H9 (cell line): Measurements from ENCODE around the gene LYVE1. TPM values are rescaled to one million over a fixed set of nuclear protein-coding genes. Genes with fewer than 3 reads are reported as not detected.

Experiments
- DNase-seq: peaks from one replicate; pipeline ENCODE4 v3.0.0-alpha.2; 2017
- H2AFZ ChIP-seq: one replicate; pipeline ENCODE4 v1.6.1; 2013; ENCODE audit warnings: mild to moderate bottlenecking, low read length, control low read depth, moderate library complexity
- H2AK5ac ChIP-seq: 2 replicates; pipeline ENCODE4 v1.6.1; 2013; ENCODE audit warnings: low read length, control low read depth, mixed read lengths; ENCODE audit not compliant: insufficient read length
- H2BK120ac ChIP-seq: one replicate; pipeline ENCODE4 v1.6.1; 2013; ENCODE audit warnings: low read depth, mild to moderate bottlenecking, low read length, control low read depth, inconsistent platforms; ENCODE audit not compliant: poor library complexity, severe bottlenecking
- H2BK12ac ChIP-seq: 2 replicates; pipeline ENCODE4 v1.6.1; 2013; ENCODE audit warnings: low read length, control low read depth, mixed read lengths, low read depth; ENCODE audit not compliant: insufficient read length
- H2BK15ac ChIP-seq: 2 replicates; pipeline ENCODE4 v1.6.1; 2013; ENCODE audit warnings: low read depth, low read length, control low read depth
- H2BK20ac ChIP-seq: one replicate; pipeline ENCODE4 v1.6.1; 2013; ENCODE audit warnings: low read depth, mild to moderate bottlenecking, low read length, control low read depth, inconsistent platforms; ENCODE audit not compliant: poor library complexity, severe bottlenecking
- H2BK5ac ChIP-seq: 2 replicates; pipeline ENCODE4 v1.6.1; 2013; ENCODE audit warnings: low read length, control low read depth, mixed read lengths; ENCODE audit not compliant: insufficient read length
- H3K14ac ChIP-seq: 2 replicates; pipeline ENCODE4 v1.6.1; 2013; ENCODE audit warnings: low read length, control low read depth; ENCODE audit not compliant: insufficient read depth
- H3K18ac ChIP-seq: 2 replicates; pipeline ENCODE4 v1.6.1; 2013; ENCODE audit warnings: low read depth, mild to moderate bottlenecking, mixed read lengths, low read length, control low read depth; ENCODE audit not compliant: insufficient read length
- H3K23ac ChIP-seq: 2 replicates; pipeline ENCODE4 v1.6.1; 2013; ENCODE audit warnings: low read length, control low read depth, mixed read lengths, low read depth; ENCODE audit not compliant: insufficient read length
- H3K23me2 ChIP-seq: 2 replicates; pipeline ENCODE4 v1.6.1; 2013; ENCODE audit warnings: low read depth, mild to moderate bottlenecking, mixed read lengths, low read length, control low read depth; ENCODE audit not compliant: insufficient read length, poor library complexity, severe bottlenecking
- H3K27ac ChIP-seq: 2 replicates; pipeline ENCODE4 v1.5.1; 2013; ENCODE audit warnings: low read length, control low read depth, mixed read lengths, low read depth; ENCODE audit not compliant: insufficient read length
- H3K27me3 ChIP-seq: 2 replicates; pipeline ENCODE4 v1.6.1; 2013; ENCODE audit warnings: low read length, control low read depth, inconsistent platforms; ENCODE audit not compliant: insufficient read depth
- H3K4ac ChIP-seq: 2 replicates; pipeline ENCODE4 v1.6.1; 2013; ENCODE audit warnings: low read depth, mild to moderate bottlenecking, control low read depth, inconsistent platforms, low read length, moderate library complexity
- H3K4me1 ChIP-seq: 2 replicates; pipeline ENCODE4 v1.6.1; 2013; ENCODE audit warnings: low read length, control low read depth, inconsistent platforms; ENCODE audit not compliant: insufficient read depth
- H3K4me2 ChIP-seq: 2 replicates; pipeline ENCODE4 v1.6.1; 2013; ENCODE audit warnings: low read length, control low read depth, mixed read lengths; ENCODE audit not compliant: insufficient read length, insufficient read depth
- H3K56ac ChIP-seq: 2 replicates; pipeline ENCODE4 v1.6.1; 2013; ENCODE audit warnings: low read depth, mild to moderate bottlenecking, mixed read lengths, low read length, control low read depth; ENCODE audit not compliant: insufficient read length
- H3K79me1 ChIP-seq: 2 replicates; pipeline ENCODE4 v1.6.1; 2013; ENCODE audit warnings: low read depth, mild to moderate bottlenecking, moderate library complexity, low read length, control low read depth, inconsistent platforms; ENCODE audit not compliant: insufficient read depth, poor library complexity, severe bottlenecking
- H3K79me2 ChIP-seq: 2 replicates; pipeline ENCODE4 v1.6.1; 2013; ENCODE audit warnings: low read length, control low read depth, inconsistent platforms; ENCODE audit not compliant: insufficient read depth
- H3K9ac ChIP-seq: 2 replicates; pipeline ENCODE4 v1.6.1; 2013; ENCODE audit warnings: low read length, control low read depth, mixed read lengths; ENCODE audit not compliant: insufficient read length; ENCODE audit errors: extremely low read depth
- H3K9me3 ChIP-seq: one replicate; pipeline ENCODE4 v1.6.1; 2013; ENCODE audit warnings: low read depth, low read length, inconsistent platforms; ENCODE audit not compliant: control insufficient read depth
- H3T11ph ChIP-seq: one replicate; pipeline ENCODE4 v1.6.1; 2013; ENCODE audit warnings: mild to moderate bottlenecking, low read length, control low read depth, inconsistent platforms
- H4K20me1 ChIP-seq: one replicate; pipeline ENCODE4 v1.6.1; 2013; ENCODE audit not compliant: control insufficient read depth, insufficient read length, insufficient read depth
- H4K5ac ChIP-seq: 2 replicates; pipeline ENCODE4 v1.6.1; 2013; ENCODE audit warnings: low read depth, mild to moderate bottlenecking, mixed read lengths, low read length, control low read depth; ENCODE audit not compliant: insufficient read length
- H4K8ac ChIP-seq: replicated peaks from 2 replicates; pipeline ENCODE4 v1.6.1; 2013; ENCODE audit warnings: low read length, control low read depth, mixed read lengths, low read depth; ENCODE audit not compliant: insufficient read length
- H4K91ac ChIP-seq: 2 replicates; pipeline ENCODE4 v1.6.1; 2013; ENCODE audit warnings: low read depth, mild to moderate bottlenecking, moderate library complexity, mixed read lengths, low read length, control low read depth; ENCODE audit not compliant: insufficient read length
- H3K27ac Mint-ChIP-seq, 3 experiments: 2 replicates in 2 of 3; 3 replicates in 1 of 3; pipeline ENCODE4 v1.8.0; 2020 to 2021; ENCODE audit warnings: mixed read lengths in 3 of 3, mild to moderate bottlenecking in 1 of 3, moderate library complexity in 1 of 3
- H3K27me3 Mint-ChIP-seq: 2 replicates; pipeline ENCODE4 v1.8.0; 2021; ENCODE audit warnings: low read depth, mild to moderate bottlenecking, moderate library complexity, mixed read lengths
- H3K36me3 Mint-ChIP-seq, 3 experiments: 2 replicates in 2 of 3; 3 replicates in 1 of 3; pipeline ENCODE4 v1.8.0; 2020 to 2021; ENCODE audit warnings: low read depth in 3 of 3, mixed read lengths in 3 of 3; ENCODE audit not compliant: insufficient read depth in 1 of 3
- H3K4me1 Mint-ChIP-seq, 2 experiments: 2 replicates each; pipeline ENCODE4 v1.8.0; 2020; ENCODE audit warnings: mixed read lengths in 2 of 2
- H3K4me3 Mint-ChIP-seq, 2 experiments: 2 replicates in 1 of 2; 3 replicates in 1 of 2; pipeline ENCODE4 v1.8.0; 2020 to 2021; ENCODE audit warnings: mild to moderate bottlenecking in 2 of 2, mixed read lengths in 2 of 2, moderate library complexity in 1 of 2
- H3K9me3 Mint-ChIP-seq, 2 experiments: 2 replicates in 1 of 2; 3 replicates in 1 of 2; pipeline ENCODE4 v1.8.0; 2020; ENCODE audit warnings: mild to moderate bottlenecking in 2 of 2, mixed read lengths in 2 of 2, moderate library complexity in 1 of 2
- CTCF ChIP-seq: fragments of 200-600 bp; sonication (generic); conservative IDR thresholded peaks from 3 replicates; pipeline ENCODE4 v1.8.0; 2021; ENCODE audit warnings: antibody characterized with exemption, mild to moderate bottlenecking
- WGBS: extraction: QIAGEN DNeasy Blood & Tissue Kit; methylation state at CpG from one replicate; pipeline ENCODE4 v1.1.7; 2013; ENCODE audit warnings: missing lambda C conversion rate, low lambda C conversion rate, mixed read lengths; ENCODE audit not compliant: insufficient read length; ENCODE audit errors: extremely low coverage; 5-methylcytosine and 5-hydroxymethylcytosine counted together
- total RNA-seq: library from RNA; stranded (reverse); gene quantifications from 2 replicates; pipeline ENCODE4 v1.2.1, GENCODE V29; 2021

Gene LYVE1
- total RNA-seq, 1 experiment from 2014 or later = not detected

- no peaks in the 10 kb centered on the region for H3K9me3 Mint-ChIP-seq
- no peak overlapping the region for H2BK5ac ChIP-seq
- H3T11ph ChIP-seq = no peak overlapping the region
- no peaks in the 10 kb centered on the region for H3K27me3 ChIP-seq
- TF ChIP-seq CTCF = no peak
- H3K14ac ChIP-seq = no peak overlapping the region
- H2BK120ac ChIP-seq = no peak overlapping the region
- H3K36me3 Mint-ChIP-seq = no peaks in the 10 kb centered on the region
- H2AK5ac ChIP-seq = no peak overlapping the region
- no peak overlapping the region for H3K4me3 Mint-ChIP-seq
- no peak overlapping the region for H3K23ac ChIP-seq
- H4K8ac ChIP-seq = no peak overlapping the region
- no peak overlapping the region for H3K27ac Mint-ChIP-seq
- H3K9me3 ChIP-seq = no peaks in the 10 kb centered on the region
- H3K4me1 Mint-ChIP-seq = peaks cover 7% of the 10 kb centered on the region in 2 experiments
- H3K9ac ChIP-seq = no peak overlapping the region
- H2BK12ac ChIP-seq = no peak overlapping the region
- H2AFZ ChIP-seq = no peak overlapping the region
- WGBS = no CpG with 5 or more reads among the region's 3 CpGs
- H3K79me2 ChIP-seq = no peaks in the 10 kb centered on the region
- H4K5ac ChIP-seq = no peak overlapping the region
- no peak overlapping the region for H3K27ac ChIP-seq
- H3K4me2 ChIP-seq = no peak overlapping the region
- H4K91ac ChIP-seq = no peak overlapping the region
- no peaks in the 10 kb centered on the region for H3K23me2 ChIP-seq
- H2BK15ac ChIP-seq = no peak overlapping the region
- no peak overlapping the region for H3K56ac ChIP-seq
- no peak overlapping the region for H3K4ac ChIP-seq
- H4K20me1 ChIP-seq = no peaks in the 10 kb centered on the region
- H3K27me3 Mint-ChIP-seq = no peaks in the 10 kb centered on the region
- no peak overlapping the region for H3K18ac ChIP-seq
- no peak for DNase-seq
- no peaks in the 10 kb centered on the region for H3K4me1 ChIP-seq
- no peaks in the 10 kb centered on the region for H3K79me1 ChIP-seq
- H2BK20ac ChIP-seq = no peak overlapping the region
Observed at GRCh38 chr11:10558288-10558687, 10.2 kb downstream of the LYVE1 start.
